ENCODE measurements around the gene ABHD4. TPM values are rescaled to one million over a fixed set of nuclear protein-coding genes. Genes with fewer than 3 reads are reported as not detected.
"Not testable (repeated sequence)": the region's sequence is repeated elsewhere in the genome, so short reads cannot be mapped to it uniquely, and the experiment has no call there.

ABHD4 gene
- total RNA-seq, 2 donors from 2014 or later = 25.9 to 116 TPM

DNA sequence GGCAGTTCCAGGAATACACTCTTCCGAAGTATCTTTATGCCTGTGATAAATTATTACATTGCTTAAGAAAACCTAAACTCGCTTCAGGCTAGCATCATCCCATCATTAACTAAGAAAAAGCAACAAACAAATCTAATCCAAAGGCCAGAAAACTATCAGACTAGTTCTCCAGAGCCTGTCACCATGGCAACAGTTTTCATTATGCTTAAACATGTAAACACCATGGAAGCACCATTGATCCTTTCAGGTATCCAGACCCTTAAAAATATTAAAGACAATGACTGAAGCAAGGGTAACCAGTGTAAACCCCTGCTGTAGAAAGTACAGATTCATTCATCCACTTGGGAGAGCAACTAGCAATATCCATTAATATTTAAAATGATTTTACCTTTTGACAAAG lies 18.9 kb upstream of the ABHD4 start:
- H3K36me3 ChIP-seq = no peaks in the 10 kb centered on the region
- TF ChIP-seq POLR2AphosphoS5 (IDR thresholded peaks at IDR 0.05) (no peak), POLR2A (IDR thresholded peaks at IDR 0.05) (no peak)
- TF ChIP-seq, protein P1, sequence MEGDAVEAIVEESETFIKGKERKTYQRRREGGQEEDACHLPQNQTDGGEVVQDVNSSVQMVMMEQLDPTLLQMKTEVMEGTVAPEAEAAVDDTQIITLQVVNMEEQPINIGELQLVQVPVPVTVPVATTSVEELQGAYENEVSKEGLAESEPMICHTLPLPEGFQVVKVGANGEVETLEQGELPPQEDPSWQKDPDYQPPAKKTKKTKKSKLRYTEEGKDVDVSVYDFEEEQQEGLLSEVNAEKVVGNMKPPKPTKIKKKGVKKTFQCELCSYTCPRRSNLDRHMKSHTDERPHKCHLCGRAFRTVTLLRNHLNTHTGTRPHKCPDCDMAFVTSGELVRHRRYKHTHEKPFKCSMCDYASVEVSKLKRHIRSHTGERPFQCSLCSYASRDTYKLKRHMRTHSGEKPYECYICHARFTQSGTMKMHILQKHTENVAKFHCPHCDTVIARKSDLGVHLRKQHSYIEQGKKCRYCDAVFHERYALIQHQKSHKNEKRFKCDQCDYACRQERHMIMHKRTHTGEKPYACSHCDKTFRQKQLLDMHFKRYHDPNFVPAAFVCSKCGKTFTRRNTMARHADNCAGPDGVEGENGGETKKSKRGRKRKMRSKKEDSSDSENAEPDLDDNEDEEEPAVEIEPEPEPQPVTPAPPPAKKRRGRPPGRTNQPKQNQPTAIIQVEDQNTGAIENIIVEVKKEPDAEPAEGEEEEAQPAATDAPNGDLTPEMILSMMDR (IDR thresholded peaks at IDR 0.05) = no peak
- H3K4me3 ChIP-seq = no peak overlapping the region
- WGBS = 71% methylated on average over 2 of the region's 2 CpGs
- H3K27ac ChIP-seq = no peak overlapping the region
- intact Hi-C loops (cut with DNase I) = no loop called here
- DNase-seq (ENCODE audit: low spot score) = no peak
- H3K4me1 ChIP-seq (replicated peaks) = no peaks in the 10 kb centered on the region
- H3K27me3 ChIP-seq (replicated peaks; ENCODE audit: insufficient read depth) = no peaks in the 10 kb centered on the region
- no peaks in the 10 kb centered on the region for H3K9me3 ChIP-seq

DNA sequence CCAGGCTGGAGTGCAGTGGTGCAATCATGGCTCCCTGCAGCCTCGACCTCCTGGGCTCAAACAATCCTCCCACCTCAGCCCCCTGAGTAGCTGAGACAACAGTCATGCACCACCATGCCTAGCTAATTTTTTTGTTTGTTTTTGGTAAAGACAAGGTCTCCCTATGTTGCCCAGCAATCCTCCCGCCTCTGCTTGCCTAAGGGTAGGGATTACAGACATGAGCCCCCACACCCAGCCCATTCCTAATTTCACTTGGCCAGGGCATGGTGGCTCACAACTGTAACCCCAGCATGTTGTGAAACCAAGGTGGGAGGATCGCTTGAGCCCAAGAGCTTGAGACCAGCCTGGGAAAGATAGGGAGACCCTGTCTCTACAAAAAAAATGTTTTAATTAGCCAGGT lies 18.2 kb upstream of the ABHD4 start:
- H3K9me3 ChIP-seq = no peaks in the 10 kb centered on the region
- H3K4me1 ChIP-seq (replicated peaks) = no peaks in the 10 kb centered on the region
- H3K36me3 ChIP-seq = no peaks in the 10 kb centered on the region
- H3K4me3 ChIP-seq = no peak overlapping the region
- 81% methylated on average over 3 of the region's 3 CpGs for WGBS
- TF ChIP-seq POLR2A (IDR thresholded peaks at IDR 0.05) (no peak), POLR2AphosphoS5 (IDR thresholded peaks at IDR 0.05) (no peak)
- TF ChIP-seq, protein P1 (IDR thresholded peaks at IDR 0.05) = no peak
- H3K27ac ChIP-seq = no peak overlapping the region
- intact Hi-C loops (cut with DNase I) = no loop called here
- no peaks in the 10 kb centered on the region for H3K27me3 ChIP-seq (replicated peaks; ENCODE audit: insufficient read depth)
- no peak for DNase-seq (ENCODE audit: low spot score)

DNA sequence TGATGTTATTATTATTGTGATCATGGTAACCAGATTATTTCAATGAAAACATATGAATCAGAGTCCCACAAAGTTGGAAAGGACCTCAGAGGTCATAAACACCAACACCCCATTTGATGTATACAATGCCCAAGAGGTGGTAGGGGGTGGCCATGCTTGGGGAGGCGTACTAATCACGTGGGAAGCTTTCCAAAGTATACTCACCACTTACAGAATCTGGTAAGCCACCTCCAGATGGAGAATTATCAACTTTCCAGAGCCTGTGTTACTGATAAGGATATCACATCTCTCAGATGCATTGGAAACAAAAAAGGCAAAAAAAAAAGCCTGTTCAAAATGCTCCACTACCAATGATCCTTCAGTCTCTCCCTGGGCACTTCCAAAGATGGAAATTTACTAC lies 17.5 kb upstream of the ABHD4 start:
- Histone ChIP-seq H3K36me3 (no peaks in the 10 kb centered on the region), H3K9me3 (no peaks in the 10 kb centered on the region), H3K4me3 (no peak overlapping the region), H3K27me3 (replicated peaks; ENCODE audit: insufficient read depth) (no peaks in the 10 kb centered on the region), H3K27ac (no peak overlapping the region), H3K4me1 (replicated peaks) (peaks cover 2% of the 10 kb centered on the region)
- WGBS = 54% methylated on average over 2 of the region's 2 CpGs
- no peak for TF ChIP-seq POLR2A (IDR thresholded peaks at IDR 0.05)
- TF ChIP-seq POLR2AphosphoS5 (IDR thresholded peaks at IDR 0.05) = no peak
- TF ChIP-seq, protein P1 (IDR thresholded peaks at IDR 0.05) = no peak
- intact Hi-C loops (cut with DNase I) = no loop called here
- no peak for DNase-seq (ENCODE audit: low spot score)

DNA sequence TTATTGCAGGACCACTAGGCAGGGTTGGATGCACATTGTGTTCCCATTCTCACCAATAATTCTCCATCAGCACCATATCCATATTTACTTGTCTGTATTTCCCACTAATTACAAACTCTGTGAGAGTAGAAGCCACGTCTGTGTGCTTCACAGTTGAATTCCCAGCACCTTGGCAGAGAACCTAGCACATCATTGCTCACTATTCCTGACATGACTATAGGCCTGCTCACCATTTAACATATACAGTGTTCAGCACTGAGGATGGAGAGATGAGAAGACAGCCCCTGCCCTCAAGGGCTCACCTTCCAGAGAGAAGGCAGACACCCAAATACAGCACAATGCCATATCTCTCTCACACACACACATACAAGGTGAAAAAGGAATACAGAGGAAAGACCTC lies 14.1 kb upstream of the ABHD4 start:
- DNase-seq (ENCODE audit: low spot score) = no peak
- Histone ChIP-seq H3K9me3 (no peaks in the 10 kb centered on the region), H3K27ac (no peak overlapping the region), H3K4me1 (replicated peaks) (peaks cover 7% of the 10 kb centered on the region), H3K27me3 (replicated peaks; ENCODE audit: insufficient read depth) (no peaks in the 10 kb centered on the region), H3K36me3 (no peaks in the 10 kb centered on the region), H3K4me3 (no peak overlapping the region)
- intact Hi-C loops (cut with DNase I) = no loop called here
- TF ChIP-seq, protein P1 (IDR thresholded peaks at IDR 0.05) = no peak
- TF ChIP-seq POLR2AphosphoS5 (IDR thresholded peaks at IDR 0.05) (no peak), POLR2A (IDR thresholded peaks at IDR 0.05) (no peak)
- 56% methylated on average over 1 of the region's 1 CpG for WGBS

DNA sequence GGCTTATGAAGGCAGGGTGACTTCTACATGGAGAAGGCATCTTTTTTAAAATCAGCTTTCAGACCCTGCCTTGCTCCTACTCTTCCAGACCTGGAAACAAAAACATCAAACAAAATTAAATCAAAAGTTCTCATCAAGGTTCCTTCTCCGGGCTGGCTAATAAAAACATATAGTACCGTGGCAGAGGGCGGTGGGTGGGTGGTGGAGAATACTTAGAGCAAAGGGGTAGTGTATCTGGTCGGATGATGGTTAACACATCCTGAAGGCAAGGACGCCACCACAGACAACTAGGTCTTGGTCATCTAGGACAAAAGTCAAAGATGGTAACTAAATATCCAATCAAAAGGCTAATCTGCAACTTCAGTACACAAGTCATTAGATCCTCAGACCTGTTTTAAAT lies 10.9 kb upstream of the ABHD4 start:
- intact Hi-C loops (cut with DNase I) = loop anchor here (5.0 kb wide), 1 partner anchor 250 kb away; the partner anchor contains the start of gene MMP14
- WGBS = 80% methylated on average over 5 of the region's 5 CpGs
- TF ChIP-seq, protein P1 (IDR thresholded peaks at IDR 0.05) = no peak
- TF ChIP-seq POLR2AphosphoS5 (IDR thresholded peaks at IDR 0.05) (no peak), POLR2A (IDR thresholded peaks at IDR 0.05) (no peak)
- no peaks in the 10 kb centered on the region for H3K27me3 ChIP-seq (replicated peaks; ENCODE audit: insufficient read depth)
- no peak overlapping the region for H3K27ac ChIP-seq
- H3K4me1 ChIP-seq (replicated peaks) = peaks cover 7% of the 10 kb centered on the region
- DNase-seq (ENCODE audit: low spot score) = no peak
- H3K9me3 ChIP-seq = no peaks in the 10 kb centered on the region
- no peaks in the 10 kb centered on the region for H3K36me3 ChIP-seq
- no peak overlapping the region for H3K4me3 ChIP-seq

DNA sequence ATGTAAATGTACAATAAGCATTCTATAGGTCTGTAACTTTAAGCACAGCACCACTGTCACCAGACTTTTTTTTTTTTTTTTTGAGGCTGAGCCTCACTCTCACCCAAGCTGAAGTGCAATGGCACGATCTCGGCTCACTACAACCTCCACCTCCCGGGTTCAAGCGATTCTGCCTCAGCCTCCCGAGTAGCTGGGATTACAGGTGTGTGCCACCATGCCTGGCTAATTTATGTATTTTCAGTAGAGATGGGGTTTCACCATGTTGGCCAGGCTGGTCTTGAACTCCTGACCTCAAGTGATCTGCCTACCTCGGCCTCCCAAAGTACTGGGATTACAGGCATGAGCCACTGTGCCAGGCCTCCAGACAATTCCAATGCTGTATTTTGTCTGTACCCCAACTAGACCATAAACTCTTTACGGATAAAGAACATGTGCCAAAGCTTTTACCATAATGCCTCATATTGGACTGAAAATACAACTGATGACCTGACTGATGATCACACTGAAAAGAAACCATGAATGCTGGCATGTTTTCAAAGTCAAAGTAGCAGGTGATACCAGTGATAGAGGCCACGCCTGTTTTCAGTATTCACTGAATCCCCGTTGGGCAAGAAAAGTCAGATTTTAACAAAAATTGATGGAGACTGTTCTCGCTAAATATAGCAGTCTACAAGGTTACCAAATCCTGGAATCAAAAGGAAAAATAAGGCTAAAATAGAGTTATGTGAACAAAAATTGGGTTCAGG lies 10.2 kb upstream of the ABHD4 start:
- intact Hi-C loops (cut with DNase I) = loop anchor here (5.0 kb wide), 1 partner anchor 249 kb away; the partner anchor contains the start of gene MMP14

More for the DNA sequence above, 10.2 kb upstream of the ABHD4 start:
- H3K36me3 ChIP-seq; H3K9me3 ChIP-seq; DNase-seq (ENCODE audit: low spot score); H3K27me3 ChIP-seq (replicated peaks; ENCODE audit: insufficient read depth); H3K27ac ChIP-seq; H3K4me1 ChIP-seq (replicated peaks): not testable (repeated sequence)
- 77% methylated on average over 10 of the region's 10 CpGs for WGBS
- H3K4me3 ChIP-seq = peak overlapping the region; percentile 60 to 73

Measured in prostate gland (tissue), 2 donors.